Measurements from ENCODE around the gene MLKL. TPM values are rescaled to one million over a fixed set of nuclear protein-coding genes. Genes with fewer than 3 reads are reported as not detected.
A peak's percentile ranks its signal among the peaks of the same experiment; 100 is the strongest.

The MLKL gene
- total and polyA plus RNA-seq, 2 of the 13 experiments (the other 11 are each of a cell fraction or from before 2014, with no cell fraction given): 6.4 to 10.7 TPM

DNA sequence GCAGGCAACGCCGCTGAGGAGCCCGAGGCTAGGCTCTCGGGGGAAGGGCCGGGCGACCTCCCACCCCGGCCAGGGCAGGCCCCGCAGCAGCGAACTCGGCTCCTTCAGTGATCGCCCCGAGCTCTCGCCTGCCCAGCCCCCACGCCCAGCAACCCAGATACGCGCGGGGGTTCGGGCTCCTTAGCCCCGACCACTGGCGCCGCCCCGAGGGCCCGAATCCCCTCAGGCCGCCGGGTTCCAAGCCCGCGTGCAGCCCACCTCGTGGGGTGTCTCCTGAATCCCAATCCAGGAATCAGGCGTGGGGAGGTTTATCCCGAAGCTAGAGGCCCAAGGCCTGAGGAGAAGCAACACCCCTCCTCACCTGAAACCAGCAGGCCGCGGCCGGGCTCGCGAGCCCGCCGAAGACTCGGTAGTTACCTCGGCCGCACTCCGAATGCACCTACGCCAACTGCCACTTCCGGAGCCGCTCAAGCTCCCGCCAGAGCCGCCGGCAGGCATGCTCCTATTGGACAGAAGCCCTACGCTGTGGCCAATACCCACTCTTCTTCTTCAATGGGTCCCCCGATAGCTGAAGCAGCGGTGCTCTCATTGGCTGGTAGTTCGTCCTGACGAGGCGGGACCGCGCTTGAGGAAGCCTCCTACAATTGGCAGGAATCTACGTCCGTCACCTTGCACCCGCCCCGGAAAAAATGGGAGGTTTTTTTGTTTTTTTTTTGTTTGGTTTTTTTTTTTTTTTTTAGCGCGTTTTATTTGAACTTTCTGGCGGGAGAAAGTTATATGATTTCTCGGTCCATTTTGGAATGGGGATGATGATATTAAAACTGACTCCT is 34.0 kb downstream of the MLKL start, which contains the start of gene RFWD3 (continued):
- TF ChIP-seq, protein P1, sequence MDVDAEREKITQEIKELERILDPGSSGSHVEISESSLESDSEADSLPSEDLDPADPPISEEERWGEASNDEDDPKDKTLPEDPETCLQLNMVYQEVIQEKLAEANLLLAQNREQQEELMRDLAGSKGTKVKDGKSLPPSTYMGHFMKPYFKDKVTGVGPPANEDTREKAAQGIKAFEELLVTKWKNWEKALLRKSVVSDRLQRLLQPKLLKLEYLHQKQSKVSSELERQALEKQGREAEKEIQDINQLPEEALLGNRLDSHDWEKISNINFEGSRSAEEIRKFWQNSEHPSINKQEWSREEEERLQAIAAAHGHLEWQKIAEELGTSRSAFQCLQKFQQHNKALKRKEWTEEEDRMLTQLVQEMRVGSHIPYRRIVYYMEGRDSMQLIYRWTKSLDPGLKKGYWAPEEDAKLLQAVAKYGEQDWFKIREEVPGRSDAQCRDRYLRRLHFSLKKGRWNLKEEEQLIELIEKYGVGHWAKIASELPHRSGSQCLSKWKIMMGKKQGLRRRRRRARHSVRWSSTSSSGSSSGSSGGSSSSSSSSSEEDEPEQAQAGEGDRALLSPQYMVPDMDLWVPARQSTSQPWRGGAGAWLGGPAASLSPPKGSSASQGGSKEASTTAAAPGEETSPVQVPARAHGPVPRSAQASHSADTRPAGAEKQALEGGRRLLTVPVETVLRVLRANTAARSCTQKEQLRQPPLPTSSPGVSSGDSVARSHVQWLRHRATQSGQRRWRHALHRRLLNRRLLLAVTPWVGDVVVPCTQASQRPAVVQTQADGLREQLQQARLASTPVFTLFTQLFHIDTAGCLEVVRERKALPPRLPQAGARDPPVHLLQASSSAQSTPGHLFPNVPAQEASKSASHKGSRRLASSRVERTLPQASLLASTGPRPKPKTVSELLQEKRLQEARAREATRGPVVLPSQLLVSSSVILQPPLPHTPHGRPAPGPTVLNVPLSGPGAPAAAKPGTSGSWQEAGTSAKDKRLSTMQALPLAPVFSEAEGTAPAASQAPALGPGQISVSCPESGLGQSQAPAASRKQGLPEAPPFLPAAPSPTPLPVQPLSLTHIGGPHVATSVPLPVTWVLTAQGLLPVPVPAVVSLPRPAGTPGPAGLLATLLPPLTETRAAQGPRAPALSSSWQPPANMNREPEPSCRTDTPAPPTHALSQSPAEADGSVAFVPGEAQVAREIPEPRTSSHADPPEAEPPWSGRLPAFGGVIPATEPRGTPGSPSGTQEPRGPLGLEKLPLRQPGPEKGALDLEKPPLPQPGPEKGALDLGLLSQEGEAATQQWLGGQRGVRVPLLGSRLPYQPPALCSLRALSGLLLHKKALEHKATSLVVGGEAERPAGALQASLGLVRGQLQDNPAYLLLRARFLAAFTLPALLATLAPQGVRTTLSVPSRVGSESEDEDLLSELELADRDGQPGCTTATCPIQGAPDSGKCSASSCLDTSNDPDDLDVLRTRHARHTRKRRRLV (CRISPR knock-in tag; IDR thresholded peaks at IDR 0.05): peak; percentile 79
- TF ChIP-seq ZSCAN31 (CRISPR knock-in tag; IDR thresholded peaks at IDR 0.05; ENCODE audit: low read depth) (peak; percentile 37; the same call in 1 of the 2 replicates), SATB2 (CRISPR knock-in tag; IDR thresholded peaks at IDR 0.05) (peak; percentile 61; the same call in 1 of the 2 replicates), CCDC6 (CRISPR knock-in tag; IDR thresholded peaks at IDR 0.05) (peak; percentile 85; the same call in 1 of the 2 replicates), SPEN (CRISPR knock-in tag; IDR thresholded peaks at IDR 0.05; ENCODE audit: low read depth) (peak; percentile 89), ZNF782 (CRISPR knock-in tag; IDR thresholded peaks at IDR 0.05; ENCODE audit: borderline replicate concordance) (peak; percentile 87), DPF2 (CRISPR knock-in tag; IDR thresholded peaks at IDR 0.05; ENCODE audit: borderline replicate concordance, low read depth) (0 out of 2 replicates have a peak, but pooled peaks have one; percentile 30), YEATS2 (CRISPR knock-in tag; IDR thresholded peaks at IDR 0.05; ENCODE audit: borderline replicate concordance) (peak; percentile 92), NFIB (CRISPR knock-in tag; IDR thresholded peaks at IDR 0.05; ENCODE audit: borderline replicate concordance) (no peak), ZNF878 (CRISPR knock-in tag; IDR thresholded peaks at IDR 0.05) (peak; percentile 90; the same call in 1 of the 2 replicates), SSRP1 (CRISPR knock-in tag; IDR thresholded peaks at IDR 0.05) (no peak), ZNF792 (CRISPR knock-in tag; IDR thresholded peaks at IDR 0.05) (peak; percentile 48; the same call in 1 of the 2 replicates), ZNF879 (CRISPR knock-in tag; IDR thresholded peaks at IDR 0.05) (peak; percentile 82), ZNF768 (CRISPR knock-in tag; IDR thresholded peaks at IDR 0.05) (peak; percentile 56; the same call in 1 of the 2 replicates)
- TF ChIP-seq, protein P2, sequence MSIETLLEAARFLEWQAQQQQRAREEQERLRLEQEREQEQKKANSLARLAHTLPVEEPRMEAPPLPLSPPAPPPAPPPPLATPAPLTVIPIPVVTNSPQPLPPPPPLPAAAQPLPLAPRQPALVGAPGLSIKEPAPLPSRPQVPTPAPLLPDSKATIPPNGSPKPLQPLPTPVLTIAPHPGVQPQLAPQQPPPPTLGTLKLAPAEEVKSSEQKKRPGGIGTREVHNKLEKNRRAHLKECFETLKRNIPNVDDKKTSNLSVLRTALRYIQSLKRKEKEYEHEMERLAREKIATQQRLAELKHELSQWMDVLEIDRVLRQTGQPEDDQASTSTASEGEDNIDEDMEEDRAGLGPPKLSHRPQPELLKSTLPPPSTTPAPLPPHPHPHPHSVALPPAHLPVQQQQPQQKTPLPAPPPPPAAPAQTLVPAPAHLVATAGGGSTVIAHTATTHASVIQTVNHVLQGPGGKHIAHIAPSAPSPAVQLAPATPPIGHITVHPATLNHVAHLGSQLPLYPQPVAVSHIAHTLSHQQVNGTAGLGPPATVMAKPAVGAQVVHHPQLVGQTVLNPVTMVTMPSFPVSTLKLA (IDR thresholded peaks at IDR 0.05): peak; percentile 28; the same call in 1 of the 2 replicates
- TF ChIP-seq, protein P3, sequence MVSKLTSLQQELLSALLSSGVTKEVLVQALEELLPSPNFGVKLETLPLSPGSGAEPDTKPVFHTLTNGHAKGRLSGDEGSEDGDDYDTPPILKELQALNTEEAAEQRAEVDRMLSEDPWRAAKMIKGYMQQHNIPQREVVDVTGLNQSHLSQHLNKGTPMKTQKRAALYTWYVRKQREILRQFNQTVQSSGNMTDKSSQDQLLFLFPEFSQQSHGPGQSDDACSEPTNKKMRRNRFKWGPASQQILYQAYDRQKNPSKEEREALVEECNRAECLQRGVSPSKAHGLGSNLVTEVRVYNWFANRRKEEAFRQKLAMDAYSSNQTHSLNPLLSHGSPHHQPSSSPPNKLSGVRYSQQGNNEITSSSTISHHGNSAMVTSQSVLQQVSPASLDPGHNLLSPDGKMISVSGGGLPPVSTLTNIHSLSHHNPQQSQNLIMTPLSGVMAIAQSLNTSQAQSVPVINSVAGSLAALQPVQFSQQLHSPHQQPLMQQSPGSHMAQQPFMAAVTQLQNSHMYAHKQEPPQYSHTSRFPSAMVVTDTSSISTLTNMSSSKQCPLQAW (CRISPR knock-in tag; IDR thresholded peaks at IDR 0.05): peak; percentile 55; the same call in 1 of the 2 replicates
- TF ChIP-seq, protein P4, sequence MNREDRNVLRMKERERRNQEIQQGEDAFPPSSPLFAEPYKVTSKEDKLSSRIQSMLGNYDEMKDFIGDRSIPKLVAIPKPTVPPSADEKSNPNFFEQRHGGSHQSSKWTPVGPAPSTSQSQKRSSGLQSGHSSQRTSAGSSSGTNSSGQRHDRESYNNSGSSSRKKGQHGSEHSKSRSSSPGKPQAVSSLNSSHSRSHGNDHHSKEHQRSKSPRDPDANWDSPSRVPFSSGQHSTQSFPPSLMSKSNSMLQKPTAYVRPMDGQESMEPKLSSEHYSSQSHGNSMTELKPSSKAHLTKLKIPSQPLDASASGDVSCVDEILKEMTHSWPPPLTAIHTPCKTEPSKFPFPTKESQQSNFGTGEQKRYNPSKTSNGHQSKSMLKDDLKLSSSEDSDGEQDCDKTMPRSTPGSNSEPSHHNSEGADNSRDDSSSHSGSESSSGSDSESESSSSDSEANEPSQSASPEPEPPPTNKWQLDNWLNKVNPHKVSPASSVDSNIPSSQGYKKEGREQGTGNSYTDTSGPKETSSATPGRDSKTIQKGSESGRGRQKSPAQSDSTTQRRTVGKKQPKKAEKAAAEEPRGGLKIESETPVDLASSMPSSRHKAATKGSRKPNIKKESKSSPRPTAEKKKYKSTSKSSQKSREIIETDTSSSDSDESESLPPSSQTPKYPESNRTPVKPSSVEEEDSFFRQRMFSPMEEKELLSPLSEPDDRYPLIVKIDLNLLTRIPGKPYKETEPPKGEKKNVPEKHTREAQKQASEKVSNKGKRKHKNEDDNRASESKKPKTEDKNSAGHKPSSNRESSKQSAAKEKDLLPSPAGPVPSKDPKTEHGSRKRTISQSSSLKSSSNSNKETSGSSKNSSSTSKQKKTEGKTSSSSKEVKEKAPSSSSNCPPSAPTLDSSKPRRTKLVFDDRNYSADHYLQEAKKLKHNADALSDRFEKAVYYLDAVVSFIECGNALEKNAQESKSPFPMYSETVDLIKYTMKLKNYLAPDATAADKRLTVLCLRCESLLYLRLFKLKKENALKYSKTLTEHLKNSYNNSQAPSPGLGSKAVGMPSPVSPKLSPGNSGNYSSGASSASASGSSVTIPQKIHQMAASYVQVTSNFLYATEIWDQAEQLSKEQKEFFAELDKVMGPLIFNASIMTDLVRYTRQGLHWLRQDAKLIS (CRISPR knock-in tag; IDR thresholded peaks at IDR 0.05): no peak

Data from HepG2 (cell line).